GM12891 (cell line): ENCODE data around the gene NUMB.

Experiments used
- DNase-seq: peaks from one replicate; pipeline ENCODE4 v3.0.0; 2011; ENCODE audit warnings: low spot score; ENCODE audit not compliant: insufficient read length
- FAIRE-seq: peaks from 2 replicates; lab custom pipeline; 2011; peaks lifted over from hg19 to GRCh38; lab: Jason Lieb, UNC
- PAX5 ChIP-seq: IDR thresholded peaks from 2 replicates; pipeline ENCODE4 v1.6.1; 2011; ENCODE audit warnings: low read length, moderate library complexity, mild to moderate bottlenecking; ENCODE audit not compliant: insufficient read depth, severe bottlenecking
- POLR2A ChIP-seq: IDR thresholded peaks from 2 replicates; pipeline ENCODE4 v1.6.1; 2011; ENCODE audit warnings: low read depth, low read length, control low read depth
- POLR2AphosphoS5 ChIP-seq: IDR thresholded peaks from 2 replicates; pipeline ENCODE4 v1.6.1; 2011; ENCODE audit warnings: low read depth, low read length, control low read depth
- POU2F2 ChIP-seq: IDR thresholded peaks from 2 replicates; pipeline ENCODE4 v1.6.1; 2011; ENCODE audit warnings: low read depth, mild to moderate bottlenecking, control low read depth, low read length, moderate library complexity
- SPI1 ChIP-seq: IDR thresholded peaks from 2 replicates; pipeline ENCODE4 v1.6.1; 2011; ENCODE audit warnings: low read depth, low read length, control low read depth
- TAF1 ChIP-seq: IDR thresholded peaks from 2 replicates; pipeline ENCODE4 v1.6.1; 2011; ENCODE audit warnings: low read depth, low read length, control low read depth

The NUMB gene

DNA sequence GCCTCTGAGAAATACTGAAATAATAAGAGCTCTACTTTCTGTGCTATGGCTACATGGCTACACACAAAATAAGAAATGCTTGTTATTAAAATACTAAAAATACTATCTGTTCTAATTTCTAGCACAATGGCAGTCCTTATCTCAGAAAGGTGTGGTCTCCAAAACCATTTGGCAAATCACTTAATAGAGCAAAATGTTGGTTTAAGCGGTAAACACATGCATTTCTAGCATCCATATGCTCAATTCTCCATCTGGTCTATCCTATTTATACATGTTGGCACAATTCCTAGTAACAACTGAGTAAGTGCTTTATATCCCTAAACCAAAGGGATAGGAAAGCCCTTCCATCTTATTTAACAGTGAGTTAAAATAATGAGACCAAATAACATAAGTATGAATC lies 114.0 kb downstream of the NUMB start:
- DNase-seq: no peak
- FAIRE-seq: no peak
- TF ChIP-seq POU2F2 (no peak), POLR2A (no peak)

DNA sequence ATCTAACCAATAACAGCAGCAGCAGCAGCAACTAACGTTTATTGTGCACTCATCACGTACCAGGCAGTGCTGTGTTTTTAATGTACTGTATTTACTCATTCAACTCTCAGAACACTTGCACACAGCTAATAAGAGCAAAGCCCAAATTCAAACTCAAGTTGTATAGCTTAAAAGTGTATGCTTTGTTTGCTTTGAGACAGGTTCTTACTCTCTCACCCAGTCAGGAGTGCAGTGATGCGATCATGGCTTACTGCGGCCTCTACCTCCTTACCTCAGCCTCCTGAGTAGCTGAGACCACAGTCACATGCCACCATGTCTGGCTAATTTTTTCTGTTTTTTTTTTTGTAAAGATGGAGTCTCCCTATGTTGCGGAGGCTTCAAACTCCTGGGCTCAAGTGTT lies 115.7 kb downstream of the NUMB start:
- DNase-seq (no peak), FAIRE-seq (peak; percentile 78)
- TF ChIP-seq POLR2AphosphoS5 (no peak), POLR2A (no peak), POU2F2 (no peak), SPI1 (no peak), PAX5 (no peak), TAF1 (no peak)

DNA sequence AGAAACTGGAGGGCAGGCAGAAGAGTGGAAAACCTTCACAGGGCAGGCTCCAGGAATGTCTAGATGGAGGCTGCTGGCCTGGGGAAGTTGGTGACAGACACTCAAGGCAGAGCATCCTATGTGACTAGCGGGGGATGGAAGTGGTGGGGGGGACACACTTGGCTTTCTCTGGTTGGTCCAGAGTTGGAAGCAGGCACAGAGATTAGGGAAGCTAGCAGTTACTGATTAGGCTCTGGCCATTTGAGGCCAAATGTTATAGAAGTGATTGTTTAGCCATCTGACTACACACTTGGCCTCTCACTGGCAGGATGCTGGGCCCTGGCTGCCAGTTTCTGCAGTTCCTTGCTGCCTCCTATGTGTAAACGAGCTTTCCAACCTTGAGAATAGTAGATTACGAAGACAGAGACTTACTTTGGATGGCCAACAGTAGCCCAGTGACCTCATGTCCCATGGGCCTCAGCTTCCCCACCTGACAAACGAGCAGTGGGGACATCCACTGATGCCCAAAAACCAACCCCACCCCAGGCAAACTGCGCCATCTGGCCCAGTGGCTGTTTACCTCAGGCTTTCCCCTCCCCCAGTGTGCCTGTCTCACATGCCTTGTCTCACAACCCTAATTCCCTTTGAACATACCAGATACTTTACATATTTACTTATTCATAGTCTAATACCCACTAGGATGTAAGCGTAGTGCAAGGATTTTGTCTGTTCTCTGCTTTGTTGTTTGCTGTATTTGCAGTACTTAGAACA lies 118.3 kb downstream of the NUMB start:
- TF ChIP-seq POLR2AphosphoS5 (no peak), PAX5 (no peak), POU2F2 (no peak), TAF1 (no peak), POLR2A (no peak), SPI1 (no peak)
- FAIRE-seq: no peak
- DNase-seq: no peak

DNA sequence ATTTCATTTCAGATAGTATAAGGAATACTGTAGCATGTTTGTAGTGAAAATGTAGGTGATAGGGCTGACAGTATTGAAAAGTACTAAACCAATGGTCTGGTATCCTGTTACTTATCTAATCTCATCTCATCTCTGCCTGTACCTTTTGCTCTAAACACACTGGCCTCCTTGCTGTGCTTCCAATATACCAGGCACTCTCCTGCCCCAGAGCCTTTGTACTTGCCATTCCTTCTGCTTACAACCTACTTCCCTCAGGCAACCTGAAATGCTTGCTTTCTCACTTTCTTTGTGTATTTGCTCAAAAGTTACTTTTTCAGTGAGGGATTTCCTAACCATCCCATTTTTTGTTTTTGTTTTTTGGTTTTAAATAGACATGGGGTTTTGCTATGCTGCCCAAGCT lies 119.1 kb downstream of the NUMB start:
- FAIRE-seq (no peak), DNase-seq (no peak)
- TF ChIP-seq POLR2A (no peak), TAF1 (no peak), PAX5 (no peak), SPI1 (no peak), POLR2AphosphoS5 (no peak), POU2F2 (no peak)

DNA sequence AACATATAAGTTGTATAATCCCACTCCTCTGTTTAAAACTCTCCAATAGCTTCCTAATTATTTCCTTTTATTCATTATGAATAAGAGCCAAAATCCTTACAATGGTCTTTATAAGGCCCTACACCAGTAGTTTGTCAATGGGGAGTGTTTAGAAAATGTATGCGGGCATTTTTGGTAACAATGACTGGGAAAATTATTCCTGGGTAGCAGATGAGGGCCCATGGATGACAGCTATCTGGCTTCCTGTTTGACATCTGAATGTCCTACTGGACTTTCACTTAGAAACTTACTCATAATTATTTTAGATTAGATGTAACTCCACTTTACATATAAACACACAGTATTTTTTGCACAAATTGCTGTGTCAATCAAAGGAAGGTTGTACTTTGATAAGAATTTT lies 119.8 kb downstream of the NUMB start:
- no peak for TF ChIP-seq POLR2AphosphoS5
- TF ChIP-seq POLR2A: no peak
- no peak for TF ChIP-seq POU2F2
- FAIRE-seq (no peak), DNase-seq (no peak)

DNA sequence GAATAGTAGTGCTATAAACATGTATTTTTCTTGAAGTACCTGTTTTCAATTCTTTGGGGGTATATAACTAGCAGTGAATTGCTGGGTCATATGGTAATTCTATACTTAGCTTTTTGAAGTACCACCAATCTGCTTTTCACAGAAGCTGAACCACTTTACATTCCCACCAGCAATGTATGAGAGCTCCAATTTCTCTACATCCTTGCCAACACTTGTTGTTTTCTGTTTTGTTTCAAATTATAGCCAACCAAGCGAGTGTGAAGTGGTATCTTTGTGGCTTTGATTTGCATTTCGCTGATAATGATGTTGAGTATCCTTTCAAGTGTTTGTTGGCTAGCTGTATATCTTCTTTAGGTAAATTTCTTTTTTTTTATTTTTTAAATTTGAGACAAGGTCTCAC lies 125.3 kb downstream of the NUMB start:
- FAIRE-seq (no peak), DNase-seq (no peak)
- TF ChIP-seq PAX5: no peak
- no peak for TF ChIP-seq TAF1
- TF ChIP-seq POU2F2: no peak
- TF ChIP-seq POLR2AphosphoS5: no peak
- TF ChIP-seq POLR2A: no peak
- TF ChIP-seq SPI1: no peak

DNA sequence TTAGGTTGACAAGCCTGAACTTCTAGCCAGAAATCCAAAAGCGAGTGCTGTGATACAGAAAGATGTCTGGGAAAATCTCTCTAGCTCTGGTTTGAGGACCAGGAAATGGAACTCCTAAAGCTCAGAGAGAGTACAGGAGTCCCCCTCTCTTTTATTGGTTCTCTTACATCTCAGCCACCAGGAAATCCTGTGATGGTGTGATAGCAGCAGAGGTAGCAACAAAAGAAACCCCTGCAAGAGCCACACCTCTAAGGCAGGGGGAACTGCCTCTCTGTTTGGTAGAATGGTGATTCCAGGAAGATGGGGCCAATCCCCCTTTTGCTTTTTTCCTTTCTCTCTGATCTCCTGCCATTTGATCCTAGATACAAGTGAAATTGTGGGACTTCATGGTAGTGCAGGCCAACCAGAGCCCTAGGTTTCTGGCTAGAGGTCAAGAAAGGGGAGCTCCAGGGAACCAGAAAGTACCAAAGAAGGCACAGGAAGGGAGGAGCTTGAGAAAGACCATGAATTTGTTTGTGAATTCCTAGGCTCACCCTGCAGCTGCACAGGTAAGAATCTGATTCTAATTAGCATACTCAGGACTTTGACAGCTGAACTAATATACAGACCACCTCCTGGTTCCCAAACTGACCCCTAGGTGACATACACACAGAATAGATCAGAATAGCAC lies 132.6 kb downstream of the NUMB start:
- FAIRE-seq: no peak

DNA sequence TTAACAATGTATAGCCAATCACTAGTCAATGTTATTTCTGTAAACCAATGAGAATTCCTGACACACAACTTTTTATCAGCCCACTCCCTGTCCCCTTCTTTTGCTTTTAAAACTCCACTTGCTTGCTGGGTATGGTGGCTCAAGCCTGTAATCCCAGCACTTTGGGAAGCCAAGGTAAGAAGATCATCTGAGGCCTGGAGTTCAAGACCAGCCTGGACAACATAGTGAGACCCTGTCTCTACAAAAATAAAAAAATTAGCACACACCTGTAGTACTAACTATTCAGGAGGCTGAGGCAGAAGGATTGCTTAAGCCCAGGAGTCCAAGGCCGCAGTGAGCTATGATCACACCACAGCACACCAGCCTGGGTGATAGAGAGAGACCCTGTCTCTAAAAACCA lies 133.3 kb downstream of the NUMB start:
- FAIRE-seq: no peak
- TF ChIP-seq POU2F2 (no peak), POLR2AphosphoS5 (no peak), TAF1 (no peak), SPI1 (no peak), POLR2A (no peak), PAX5 (no peak)
- no peak for DNase-seq

More for the DNA sequence above, 132.6 kb downstream of the NUMB start:
- TF ChIP-seq POU2F2: no peak
- TF ChIP-seq SPI1: no peak
- TF ChIP-seq PAX5: no peak
- no peak for TF ChIP-seq POLR2A
- no peak for TF ChIP-seq POLR2AphosphoS5
- TF ChIP-seq TAF1: no peak
- DNase-seq: no peak

DNA sequence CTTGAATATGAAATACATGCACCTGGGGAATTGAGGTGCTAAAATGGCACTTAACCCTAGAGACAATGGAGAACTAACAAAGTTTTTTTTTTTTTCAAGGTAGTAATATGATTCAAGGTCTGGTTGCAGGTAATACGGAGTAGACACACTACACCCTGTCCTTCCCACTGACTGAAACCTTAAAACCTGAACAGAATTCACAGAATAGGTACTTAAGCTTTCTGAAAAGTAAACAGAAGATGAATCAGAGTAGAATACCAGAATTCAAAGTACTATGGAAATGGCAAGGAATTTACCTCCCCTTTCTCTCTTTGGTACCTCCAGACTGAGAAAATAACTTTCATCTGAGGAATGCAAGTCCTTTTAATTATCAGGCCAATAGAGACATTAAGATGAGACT lies 133.8 kb downstream of the NUMB start:
- no peak for TF ChIP-seq POLR2A
- FAIRE-seq (no peak), DNase-seq (no peak)

DNA sequence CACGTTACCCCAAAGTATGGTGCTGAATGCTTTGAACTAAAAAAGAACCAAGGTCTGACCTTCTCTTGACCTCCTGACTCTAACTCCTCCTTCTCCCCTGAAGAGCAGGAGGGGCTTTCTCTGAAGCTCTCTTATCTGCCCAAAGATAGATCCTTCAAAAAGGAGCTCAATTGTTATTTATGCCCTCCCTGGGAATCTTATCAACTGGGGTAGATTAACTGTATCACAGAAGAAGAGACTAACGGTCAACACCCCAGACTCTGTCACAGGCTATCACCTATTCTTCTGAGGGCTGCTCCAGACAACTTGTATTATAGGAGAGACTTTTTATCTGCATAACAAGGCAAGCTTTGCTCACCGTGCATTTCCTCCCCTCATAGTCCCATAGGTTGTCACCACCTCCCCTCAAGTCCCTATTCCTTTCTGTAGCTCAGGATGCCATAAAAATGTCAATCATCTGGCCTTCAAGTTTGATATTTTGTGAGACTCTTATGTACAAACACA lies 134.4 kb downstream of the NUMB start:
- FAIRE-seq (no peak), DNase-seq (no peak)
- TF ChIP-seq PAX5 (no peak), POLR2AphosphoS5 (no peak), SPI1 (no peak), POU2F2 (no peak), TAF1 (no peak), POLR2A (no peak)

DNA sequence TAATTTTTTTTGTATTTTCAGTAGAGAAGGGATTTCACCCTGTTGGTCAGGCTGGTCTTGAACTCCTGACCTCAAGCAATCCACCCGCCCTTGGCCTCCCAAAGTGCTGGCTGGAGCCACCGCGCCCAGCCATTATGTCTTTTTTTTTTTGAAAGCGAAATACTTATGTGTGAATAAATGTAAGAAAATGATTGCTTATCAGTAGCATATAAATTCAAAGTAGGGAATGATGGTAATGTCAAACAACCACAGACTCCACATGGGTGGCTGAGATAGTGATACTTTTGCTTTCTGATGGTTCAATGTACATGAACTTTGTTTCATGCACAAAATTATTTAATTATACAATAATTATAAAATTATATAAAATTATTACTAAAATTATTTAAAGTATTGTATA lies 145.2 kb downstream of the NUMB start:
- FAIRE-seq: no peak

More for the DNA sequence above, 145.2 kb downstream of the NUMB start:
- no peak for TF ChIP-seq POLR2AphosphoS5
- TF ChIP-seq POU2F2: no peak
- no peak for TF ChIP-seq TAF1
- TF ChIP-seq POLR2A: no peak
- no peak for TF ChIP-seq SPI1
- TF ChIP-seq PAX5: no peak
- no peak for DNase-seq
